Activated CD4-positive, alpha-beta memory T cell treated with anti-CD3 and anti-CD28 coated beads for 36 hours (primary cell): ENCODE data around the gene SLC22A2. TPM values are rescaled to one million over a fixed set of nuclear protein-coding genes. Genes with fewer than 3 reads are reported as not detected.

Source experiments
- CTCF ChIA-PET: fragments of 350-600 bp; sonication (Branson Sonifier 250); formaldehyde crosslinking; loops from one replicate; lab custom pipeline; 2021; ENCODE audit warnings: antibody characterized with exemption, inconsistent platforms; lab: Charles Lee
- POLR2A ChIA-PET: fragments of 350-600 bp; sonication (Branson Sonifier 250); formaldehyde crosslinking; loops from one replicate; lab custom pipeline; 2021; ENCODE audit warnings: antibody characterized with exemption; lab: Charles Lee
- DNase-seq: peaks from one replicate; pipeline ENCODE4 v3.0.0-alpha.2; 2020
- H3K27ac Mint-ChIP-seq: one replicate; pipeline ENCODE4 v1.8.0; 2021; ENCODE audit warnings: mixed read lengths
- H3K27me3 Mint-ChIP-seq: one replicate; pipeline ENCODE4 v1.8.0; 2021; ENCODE audit warnings: mixed read lengths
- H3K36me3 Mint-ChIP-seq: one replicate; pipeline ENCODE4 v1.8.0; 2021; ENCODE audit warnings: mixed read lengths
- H3K4me1 Mint-ChIP-seq: one replicate; pipeline ENCODE4 v1.8.0; 2021; ENCODE audit warnings: low read depth, mixed read lengths
- H3K4me3 Mint-ChIP-seq: one replicate; pipeline ENCODE4 v1.8.0; 2021; ENCODE audit warnings: mild to moderate bottlenecking, mixed read lengths
- H3K9me3 Mint-ChIP-seq: one replicate; pipeline ENCODE4 v1.8.0; 2021; ENCODE audit warnings: mixed read lengths
- intact Hi-C: fragments of 100-400 bp; cut with micrococcal nuclease; formaldehyde crosslinking; loops from one replicate; pipeline ENCODE4 v1.15.1; 2023
- total RNA-seq, 2 experiments: library from RNA; stranded (reverse); gene quantifications; one replicate each; pipeline ENCODE4 v1.2.3, GENCODE V29; 2021

SLC22A2 gene
- total RNA-seq, 2 experiments from 2014 or later = not detected

- H3K27ac Mint-ChIP-seq = no peak overlapping the region
- peaks cover 15% of the 10 kb centered on the region for H3K27me3 Mint-ChIP-seq
- ChIA-PET POLR2A (no interaction called here), CTCF (no interaction called here)
- DNase-seq = no peak
- H3K36me3 Mint-ChIP-seq = no peaks in the 10 kb centered on the region
- intact Hi-C loops = no loop called here
- H3K4me3 Mint-ChIP-seq = no peak overlapping the region
- H3K9me3 Mint-ChIP-seq = no peaks in the 10 kb centered on the region
- no peaks in the 10 kb centered on the region for H3K4me1 Mint-ChIP-seq
These were observed 3.9 kb downstream of the SLC22A2 start for GRCh38 chr6:160254467-160255312.

GRCh38 chr6:160253714-160254113 lies 4.9 kb downstream of the SLC22A2 start:
- no peak for DNase-seq
- Mint-ChIP-seq H3K4me3 (no peak overlapping the region), H3K27ac (no peak overlapping the region), H3K4me1 (no peaks in the 10 kb centered on the region), H3K9me3 (no peaks in the 10 kb centered on the region), H3K36me3 (no peaks in the 10 kb centered on the region), H3K27me3 (peaks cover 9% of the 10 kb centered on the region)
- POLR2A ChIA-PET = no interaction called here
- intact Hi-C loops = no loop called here
- CTCF ChIA-PET = no interaction called here

- no peak for DNase-seq
- no peak overlapping the region for H3K27ac Mint-ChIP-seq
- no peaks in the 10 kb centered on the region for H3K36me3 Mint-ChIP-seq
- intact Hi-C loops = no loop called here
- H3K4me1 Mint-ChIP-seq = no peaks in the 10 kb centered on the region
- no peak overlapping the region for H3K4me3 Mint-ChIP-seq
- H3K27me3 Mint-ChIP-seq = peaks cover 11% of the 10 kb centered on the region
- POLR2A ChIA-PET = no interaction called here
- CTCF ChIA-PET = no interaction called here
- H3K9me3 Mint-ChIP-seq = no peaks in the 10 kb centered on the region
These were observed 5.3 kb downstream of the SLC22A2 start for GRCh38 chr6:160253292-160253691.

- CTCF ChIA-PET = no interaction called here
- no peak overlapping the region for H3K27ac Mint-ChIP-seq
- no peak overlapping the region for H3K4me3 Mint-ChIP-seq
These were observed 6.4 kb downstream of the SLC22A2 start for GRCh38 chr6:160252073-160252813.

GRCh38 chr6:160249671-160250070 lies 8.9 kb downstream of the SLC22A2 start:
- Mint-ChIP-seq H3K4me1 (no peaks in the 10 kb centered on the region), H3K4me3 (no peak overlapping the region), H3K27me3 (peaks cover 7% of the 10 kb centered on the region), H3K27ac (no peak overlapping the region), H3K36me3 (no peaks in the 10 kb centered on the region), H3K9me3 (no peaks in the 10 kb centered on the region)
- POLR2A ChIA-PET = no interaction called here
- CTCF ChIA-PET = no interaction called here
- no peak for DNase-seq
- intact Hi-C loops = no loop called here

More at GRCh38 chr6:160252073-160252813, 6.4 kb downstream of the SLC22A2 start:
- Mint-ChIP-seq H3K4me1 (no peaks in the 10 kb centered on the region), H3K9me3 (no peaks in the 10 kb centered on the region), H3K36me3 (no peaks in the 10 kb centered on the region), H3K27me3 (peaks cover 8% of the 10 kb centered on the region)
- intact Hi-C loops = no loop called here
- POLR2A ChIA-PET = no interaction called here
- DNase-seq = no peak

GRCh38 chr6:160248538-160248937 lies 10.1 kb downstream of the SLC22A2 start:
- intact Hi-C loops = no loop called here

GRCh38 chr6:160247457-160247883 lies 11.2 kb downstream of the SLC22A2 start:
- Mint-ChIP-seq H3K9me3 (no peaks in the 10 kb centered on the region), H3K36me3 (no peaks in the 10 kb centered on the region), H3K4me1 (no peaks in the 10 kb centered on the region), H3K4me3 (no peak overlapping the region), H3K27ac (no peak overlapping the region), H3K27me3 (peaks cover 7% of the 10 kb centered on the region)
- intact Hi-C loops = no loop called here
- POLR2A ChIA-PET = no interaction called here
- no peak for DNase-seq
- CTCF ChIA-PET = no interaction called here

More at GRCh38 chr6:160248538-160248937, 10.1 kb downstream of the SLC22A2 start:
- Mint-ChIP-seq H3K4me1 (no peaks in the 10 kb centered on the region), H3K27ac (no peak overlapping the region), H3K4me3 (no peak overlapping the region), H3K9me3 (no peaks in the 10 kb centered on the region), H3K36me3 (no peaks in the 10 kb centered on the region), H3K27me3 (peaks cover 7% of the 10 kb centered on the region)
- DNase-seq = no peak
- ChIA-PET POLR2A (no interaction called here), CTCF (no interaction called here)

GRCh38 chr6:160240691-160241084 lies 17.9 kb downstream of the SLC22A2 start:
- Mint-ChIP-seq H3K36me3 (no peaks in the 10 kb centered on the region), H3K9me3 (peaks cover 11% of the 10 kb centered on the region), H3K4me1 (no peaks in the 10 kb centered on the region), H3K27ac (no peak overlapping the region), H3K27me3 (peaks cover 2% of the 10 kb centered on the region), H3K4me3 (no peak overlapping the region)
- POLR2A ChIA-PET = no interaction called here
- DNase-seq = no peak
- CTCF ChIA-PET = no interaction called here
- intact Hi-C loops = no loop called here

GRCh38 chr6:160239929-160240690 lies 18.5 kb downstream of the SLC22A2 start:
- H3K27me3 Mint-ChIP-seq = peaks cover 2% of the 10 kb centered on the region
- H3K9me3 Mint-ChIP-seq = peaks cover 12% of the 10 kb centered on the region
- no peak for DNase-seq
- no peak overlapping the region for H3K4me3 Mint-ChIP-seq
- ChIA-PET POLR2A (no interaction called here), CTCF (no interaction called here)
- intact Hi-C loops = no loop called here
- no peak overlapping the region for H3K27ac Mint-ChIP-seq
- H3K36me3 Mint-ChIP-seq = no peaks in the 10 kb centered on the region
- no peaks in the 10 kb centered on the region for H3K4me1 Mint-ChIP-seq

- Mint-ChIP-seq H3K27ac (no peak overlapping the region), H3K9me3 (peaks cover 13% of the 10 kb centered on the region), H3K4me3 (no peak overlapping the region), H3K27me3 (peaks cover 2% of the 10 kb centered on the region), H3K4me1 (no peaks in the 10 kb centered on the region), H3K36me3 (no peaks in the 10 kb centered on the region)
- intact Hi-C loops = no loop called here
- POLR2A ChIA-PET = no interaction called here
- CTCF ChIA-PET = no interaction called here
- DNase-seq = no peak
These were observed 19.6 kb downstream of the SLC22A2 start for GRCh38 chr6:160238761-160239751.

- Mint-ChIP-seq H3K4me3 (no peak overlapping the region), H3K4me1 (no peaks in the 10 kb centered on the region), H3K36me3 (no peaks in the 10 kb centered on the region), H3K9me3 (peaks cover 13% of the 10 kb centered on the region), H3K27ac (no peak overlapping the region), H3K27me3 (peaks cover 2% of the 10 kb centered on the region)
- ChIA-PET CTCF (no interaction called here), POLR2A (no interaction called here)
- DNase-seq = no peak
- intact Hi-C loops = no loop called here
These were observed 20.3 kb downstream of the SLC22A2 start for GRCh38 chr6:160238278-160238711.
